Measurements from ENCODE around the gene MYO7A. TPM values are rescaled to one million over a fixed set of nuclear protein-coding genes. Genes with fewer than 3 reads are reported as not detected.
A peak's percentile ranks its signal among the peaks of the same experiment; 100 is the strongest.

MYO7A gene
- total RNA-seq, 4 donors from 2014 or later, result 0.15 to 4.0 (median 1.2) TPM

GRCh38 chr11:77138106-77138649 lies 10.1 kb downstream of the MYO7A start:
- H3K9me3 ChIP-seq, result no peaks in the 10 kb centered on the region
- no peak for TF ChIP-seq POLR2A (IDR thresholded peaks at IDR 0.05)
- no peak for TF ChIP-seq CTCF (IDR thresholded peaks at IDR 0.05)
- peak overlapping the region in 1 of 4 donors; percentile 13 for H3K4me3 ChIP-seq
- DNase-seq, result no peak
- H3K27me3 ChIP-seq, result peaks cover 0 to 33% (median 5%) of the 10 kb centered on the region in 4 donors
- no peaks in the 10 kb centered on the region for H3K36me3 ChIP-seq
- H3K4me1 ChIP-seq, result peaks cover 0 to 36% (median 3%) of the 10 kb centered on the region in 3 donors
- no peak overlapping the region for H3K27ac ChIP-seq
- intact Hi-C loops (cut with DNase I), result no loop called here
- whole genome bisulfite sequencing, 2 donors, result 40 to 100% methylated on average over 3 of the region's 55 CpGs

- no peak for DNase-seq
- Histone ChIP-seq H3K4me1 (peaks cover 0 to 36% (median 3%) of the 10 kb centered on the region in 3 donors), H3K27ac (no peak overlapping the region), H3K27me3 (peaks cover 0 to 33% (median 5%) of the 10 kb centered on the region in 4 donors), H3K9me3 (no peaks in the 10 kb centered on the region), H3K4me3 (no peak overlapping the region), H3K36me3 (no peaks in the 10 kb centered on the region)
- 80 to 98% methylated on average over 1 to 7 of the region's 8 CpGs for WGBS, 2 donors
- TF ChIP-seq POLR2A (IDR thresholded peaks at IDR 0.05) (no peak), CTCF (IDR thresholded peaks at IDR 0.05) (no peak)
- intact Hi-C loops (cut with DNase I), result no loop called here
These were observed 11.2 kb downstream of the MYO7A start for GRCh38 chr11:77139201-77139600.

- peak overlapping the region in 3 of 4 donors; percentile 14 to 61 (median 25) for H3K27ac ChIP-seq
- peaks cover 0 to 36% (median 3%) of the 10 kb centered on the region in 3 donors for H3K4me1 ChIP-seq
- no peak for DNase-seq
- no peaks in the 10 kb centered on the region for H3K36me3 ChIP-seq
- WGBS, 2 donors, result 60 to 75% methylated on average over 2 to 3 of the region's 8 CpGs
- intact Hi-C loops (cut with DNase I), result no loop called here
- peaks cover 0 to 33% (median 5%) of the 10 kb centered on the region in 4 donors for H3K27me3 ChIP-seq
- no peak for TF ChIP-seq POLR2A (IDR thresholded peaks at IDR 0.05)
- no peak for TF ChIP-seq CTCF (IDR thresholded peaks at IDR 0.05)
- no peak overlapping the region for H3K4me3 ChIP-seq
- no peaks in the 10 kb centered on the region for H3K9me3 ChIP-seq
These were observed 12.3 kb downstream of the MYO7A start for GRCh38 chr11:77140231-77140851.

GRCh38 chr11:77141034-77141433 lies 13.0 kb downstream of the MYO7A start:
- Histone ChIP-seq H3K36me3 (no peaks in the 10 kb centered on the region), H3K27me3 (peaks cover 0 to 34% (median 5%) of the 10 kb centered on the region in 4 donors), H3K4me3 (no peak overlapping the region), H3K9me3 (no peaks in the 10 kb centered on the region), H3K4me1 (peaks cover 0 to 36% (median 3%) of the 10 kb centered on the region in 3 donors), H3K27ac (no peak overlapping the region)
- intact Hi-C loops (cut with DNase I), result no loop called here
- no peak for DNase-seq
- 68 to 81% methylated on average over 4 of the region's 4 CpGs for WGBS, 2 donors
- no peak for TF ChIP-seq CTCF (IDR thresholded peaks at IDR 0.05)
- no peak for TF ChIP-seq POLR2A (IDR thresholded peaks at IDR 0.05)

GRCh38 chr11:77141475-77141874 lies 13.4 kb downstream of the MYO7A start:
- no peak for DNase-seq
- Histone ChIP-seq H3K27me3 (peaks cover 0 to 34% (median 5%) of the 10 kb centered on the region in 4 donors), H3K9me3 (no peaks in the 10 kb centered on the region), H3K4me1 (peaks cover 0 to 36% (median 3%) of the 10 kb centered on the region in 3 donors), H3K4me3 (no peak overlapping the region), H3K27ac (no peak overlapping the region), H3K36me3 (no peaks in the 10 kb centered on the region)
- intact Hi-C loops (cut with DNase I), result no loop called here
- no peak for TF ChIP-seq POLR2A (IDR thresholded peaks at IDR 0.05)
- TF ChIP-seq CTCF (IDR thresholded peaks at IDR 0.05), result no peak
- 95 to 100% methylated on average over 4 of the region's 4 CpGs for WGBS, 2 donors
